ENCODE measurements around the gene HYAL2.
A peak's percentile ranks its signal among the peaks of the same experiment; 100 is the strongest.

The HYAL2 gene

DNA sequence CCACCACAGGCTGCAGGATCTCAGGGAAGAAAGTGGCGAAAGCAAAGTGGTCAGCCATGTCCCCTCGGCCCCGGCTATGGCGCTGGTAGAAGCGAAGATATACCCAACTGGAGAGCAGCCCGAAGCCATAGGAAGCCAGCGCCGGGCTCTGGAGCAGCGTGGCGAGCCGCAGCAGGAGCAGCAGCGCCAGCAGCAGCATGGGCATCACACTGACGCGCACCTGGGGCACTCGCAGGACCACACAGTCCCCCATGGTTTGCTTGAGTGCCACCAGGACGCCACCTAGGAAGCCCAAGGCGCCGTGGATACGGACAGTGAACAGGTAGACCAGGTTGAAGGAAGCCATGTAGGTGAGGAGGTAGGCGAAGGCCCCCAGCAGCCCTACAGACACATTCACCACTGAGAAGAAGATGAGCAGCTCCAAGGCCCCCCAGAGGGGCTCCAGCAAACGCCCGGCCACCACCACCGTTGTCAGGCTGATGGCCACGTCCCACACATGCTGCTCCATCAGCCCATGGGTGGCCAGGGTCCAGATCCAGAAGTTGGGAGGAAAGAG lies 35.9 kb upstream of the HYAL2 start:
- Histone ChIP-seq H3K9me3 (ENCODE audit: insufficient read depth, low read length) (no peaks in the 10 kb centered on the region), H3K27ac (ENCODE audit: low read depth, low read length) (no peak overlapping the region), H2AFZ (ENCODE audit: low read depth, low read length, severe bottlenecking) (no peak overlapping the region), H3F3A (ENCODE audit: insufficient read depth) (no peaks in the 10 kb centered on the region), H4K20me1 (ENCODE audit: low read depth, low read length) (no peaks in the 10 kb centered on the region), H3K27me3 (ENCODE audit: low read length) (no peaks in the 10 kb centered on the region), H3K36me3 (ENCODE audit: low read length) (no peaks in the 10 kb centered on the region), H3K4me3 (ENCODE audit: insufficient read depth, low read length, poor library complexity, severe bottlenecking) (peak overlapping the region; percentile 68), H3K79me2 (ENCODE audit: insufficient read depth, low read length) (peaks cover 29% of the 10 kb centered on the region), H3K4me2 (ENCODE audit: low read depth, low read length, poor library complexity, severe bottlenecking) (peak overlapping the region; percentile 74), H3K9ac (ENCODE audit: low read length) (peak overlapping the region; percentile 79), H3K9me2 (replicated peaks; ENCODE audit: insufficient read depth, low read length) (no peaks in the 10 kb centered on the region)
- TF ChIP-seq CTCF (IDR thresholded peaks at IDR 0.05; ENCODE audit: insufficient read depth, low read length, poor library complexity, severe bottlenecking) (no peak), EZH2phosphoT487 (conservative IDR thresholded peaks at IDR 0.05; ENCODE audit: low read length) (no peak)

DNA sequence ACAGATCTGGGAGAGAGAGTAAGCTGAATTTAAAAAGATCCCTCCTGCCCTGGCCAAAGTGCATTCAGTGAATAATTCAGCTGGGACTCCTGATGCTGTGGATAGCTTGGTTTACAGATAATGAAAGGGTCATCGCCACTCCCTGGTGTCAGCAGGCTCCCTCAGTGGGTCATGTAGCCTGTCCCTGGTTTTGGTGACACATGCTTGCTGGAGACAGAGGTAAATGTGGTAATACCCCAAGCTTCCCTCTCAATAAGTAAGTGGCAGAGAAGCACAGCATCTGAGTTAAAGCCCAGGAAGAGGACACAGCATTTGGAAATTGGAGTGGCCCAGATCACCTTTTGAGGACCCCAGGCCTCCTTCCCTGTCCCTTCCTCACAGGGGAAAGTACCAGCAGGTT lies 34.9 kb upstream of the HYAL2 start:
- Histone ChIP-seq H3K9me3 (ENCODE audit: insufficient read depth, low read length) (no peaks in the 10 kb centered on the region), H4K20me1 (ENCODE audit: low read depth, low read length) (no peaks in the 10 kb centered on the region), H3K9ac (ENCODE audit: low read length) (peak overlapping the region; percentile 79), H3K4me3 (ENCODE audit: insufficient read depth, low read length, poor library complexity, severe bottlenecking) (peak overlapping the region; percentile 68), H3K4me2 (ENCODE audit: low read depth, low read length, poor library complexity, severe bottlenecking) (peak overlapping the region; percentile 74), H3K9me2 (replicated peaks; ENCODE audit: insufficient read depth, low read length) (no peaks in the 10 kb centered on the region), H2AFZ (ENCODE audit: low read depth, low read length, severe bottlenecking) (no peak overlapping the region), H3K36me3 (ENCODE audit: low read length) (no peaks in the 10 kb centered on the region), H3K27ac (ENCODE audit: low read depth, low read length) (no peak overlapping the region), H3F3A (ENCODE audit: insufficient read depth) (no peaks in the 10 kb centered on the region; the same call in 1 of the 2 replicates), H3K27me3 (ENCODE audit: low read length) (no peaks in the 10 kb centered on the region), H3K79me2 (ENCODE audit: insufficient read depth, low read length) (peaks cover 29% of the 10 kb centered on the region)
- TF ChIP-seq EZH2phosphoT487 (conservative IDR thresholded peaks at IDR 0.05; ENCODE audit: low read length) (no peak), CTCF (IDR thresholded peaks at IDR 0.05; ENCODE audit: insufficient read depth, low read length, poor library complexity, severe bottlenecking) (no peak)

- H2AFZ ChIP-seq (ENCODE audit: low read depth, low read length, severe bottlenecking): no peak overlapping the region
- H3K9me3 ChIP-seq (ENCODE audit: insufficient read depth, low read length): no peaks in the 10 kb centered on the region
- no peaks in the 10 kb centered on the region for H4K20me1 ChIP-seq (ENCODE audit: low read depth, low read length)
- H3K79me2 ChIP-seq (ENCODE audit: insufficient read depth, low read length): peaks cover 30% of the 10 kb centered on the region
- no peak for TF ChIP-seq EZH2phosphoT487 (conservative IDR thresholded peaks at IDR 0.05; ENCODE audit: low read length)
- TF ChIP-seq CTCF (IDR thresholded peaks at IDR 0.05; ENCODE audit: insufficient read depth, low read length, poor library complexity, severe bottlenecking): no peak
- no peaks in the 10 kb centered on the region for H3K27me3 ChIP-seq (ENCODE audit: low read length)
- no peaks in the 10 kb centered on the region for H3K36me3 ChIP-seq (ENCODE audit: low read length)
- H3K4me3 ChIP-seq (ENCODE audit: insufficient read depth, low read length, poor library complexity, severe bottlenecking): no peak overlapping the region
- H3K9ac ChIP-seq (ENCODE audit: low read length): peak overlapping the region; percentile 79; the same call in 1 of the 2 replicates
- H3K27ac ChIP-seq (ENCODE audit: low read depth, low read length): no peak overlapping the region
- H3F3A ChIP-seq (ENCODE audit: insufficient read depth): no peaks in the 10 kb centered on the region; the same call in 1 of the 2 replicates
- no peaks in the 10 kb centered on the region for H3K9me2 ChIP-seq (replicated peaks; ENCODE audit: insufficient read depth, low read length)
- H3K4me2 ChIP-seq (ENCODE audit: low read depth, low read length, poor library complexity, severe bottlenecking): peak overlapping the region; percentile 74
Observed at GRCh38 chr3:50356553-50356952, 34.0 kb upstream of the HYAL2 start.
